HEK293 (cell line): ENCODE data around the gene PRSS22.

ENCODE experiments used
- CTCF ChIA-PET: fragments of 350-600 bp; formaldehyde crosslinking; extraction: SDS; loops from one replicate; lab custom pipeline; 2021; ENCODE audit warnings: antibody characterized with exemption; lab: Yijun Ruan, JAX
- POLR2A ChIA-PET: fragments of 300-600 bp; formaldehyde crosslinking; extraction: SDS; loops from one replicate; lab custom pipeline; 2020; ENCODE audit warnings: antibody characterized with exemption, inconsistent platforms; lab: Yijun Ruan, JAX
- H3K27ac ChIP-seq: fragments of 200-500 bp; sonication (Bioruptor generic); 2 replicates; pipeline ENCODE4 v1.5.1; 2014; ENCODE audit warnings: low read depth, low read length, control low read depth, inconsistent platforms; ENCODE audit errors: extremely low read depth
- H3K36me3 ChIP-seq, 2 experiments: fragments of 200-500 bp in 1 of 2; sonication (Bioruptor generic) in 1 of 2; 1 replicate in 1 of 2; 2 replicates in 1 of 2; pipeline ENCODE4 v1.5.1; 2014 to 2017; ENCODE audit warnings: inconsistent platforms in 2 of 2, low read length in 2 of 2; ENCODE audit not compliant: control insufficient read depth in 2 of 2, insufficient read depth in 1 of 2
- H3K4me1 ChIP-seq: fragments of 200-500 bp; sonication (Bioruptor generic); 2 replicates; pipeline ENCODE4 v1.5.1; 2014; ENCODE audit warnings: mild to moderate bottlenecking, low read length, inconsistent platforms; ENCODE audit not compliant: control insufficient read depth, insufficient read depth
- H3K4me3 ChIP-seq: 2 replicates; pipeline ENCODE4 v1.5.1; 2011; ENCODE audit warnings: low read depth, mild to moderate bottlenecking, control low read depth, low read length, moderate library complexity
- H3K9me3 ChIP-seq: fragments of 200-500 bp; sonication (Bioruptor generic); 2 replicates; pipeline ENCODE4 v1.5.1; 2014; ENCODE audit warnings: low read depth, low read length, inconsistent platforms; ENCODE audit not compliant: control insufficient read depth, insufficient read depth
- BCL11A ChIP-seq: fragments of 450-650 bp; formaldehyde crosslinking; IDR thresholded peaks from 2 replicates; pipeline ENCODE4 v1.5.1; 2016; ENCODE audit warnings: low read depth, missing biosample characterization, missing genetic modification characterization
- GLIS2 ChIP-seq: fragments of 450-650 bp; formaldehyde crosslinking; IDR thresholded peaks from 2 replicates; pipeline ENCODE4 v1.5.1; 2016; ENCODE audit warnings: missing biosample characterization, missing genetic modification characterization
- KLF9 ChIP-seq: fragments of 450-650 bp; formaldehyde crosslinking; IDR thresholded peaks from 2 replicates; pipeline ENCODE4 v1.5.1; 2016; ENCODE audit warnings: missing biosample characterization, missing genetic modification characterization, low read depth
- SCRT2 ChIP-seq: fragments of 450-650 bp; formaldehyde crosslinking; IDR thresholded peaks from 2 replicates; pipeline ENCODE4 v1.5.1; 2016; ENCODE audit warnings: missing biosample characterization, missing genetic modification characterization
- SP2 ChIP-seq: fragments of 450-650 bp; formaldehyde crosslinking; IDR thresholded peaks from 2 replicates; pipeline ENCODE4 v1.5.1; 2016; ENCODE audit warnings: missing biosample characterization, missing genetic modification characterization
- ZBTB48 ChIP-seq: fragments of 450-650 bp; formaldehyde crosslinking; IDR thresholded peaks from 2 replicates; pipeline ENCODE4 v1.5.1; 2016; ENCODE audit warnings: missing biosample characterization, missing genetic modification characterization
- ZFP3 ChIP-seq: fragments of 450-650 bp; formaldehyde crosslinking; IDR thresholded peaks from 2 replicates; pipeline ENCODE4 v1.5.1; 2016; ENCODE audit warnings: low read depth, missing biosample characterization, missing genetic modification characterization
- ZFP41 ChIP-seq: fragments of 450-650 bp; formaldehyde crosslinking; IDR thresholded peaks from 2 replicates; pipeline ENCODE4 v1.5.1; 2016; ENCODE audit warnings: missing biosample characterization, missing genetic modification characterization, borderline replicate concordance
- ZNF146 ChIP-seq: fragments of 450-650 bp; formaldehyde crosslinking; IDR thresholded peaks from 2 replicates; pipeline ENCODE4 v1.5.1; 2016; ENCODE audit warnings: missing biosample characterization, missing genetic modification characterization
- ZNF175 ChIP-seq: fragments of 450-650 bp; formaldehyde crosslinking; IDR thresholded peaks from 2 replicates; pipeline ENCODE4 v1.5.1; 2016; ENCODE audit warnings: missing biosample characterization, missing genetic modification characterization
- ZNF274 ChIP-seq, 2 experiments: fragments of 200-500 bp in 1 of 2; fragments of 450-650 bp in 1 of 2; sonication (Bioruptor generic) in 1 of 2; formaldehyde crosslinking in 1 of 2; IDR thresholded peaks; 2 replicates each; pipeline versions ENCODE4 v1.5.1 to v1.6.1; 2014 to 2016; ENCODE audit warnings: borderline replicate concordance in 1 of 2, inconsistent platforms in 1 of 2, low read length in 1 of 2, missing biosample characterization in 1 of 2, missing genetic modification characterization in 1 of 2
- ZNF335 ChIP-seq: fragments of 450-650 bp; formaldehyde crosslinking; conservative IDR thresholded peaks from 2 replicates; pipeline ENCODE4 v1.5.1; 2016; ENCODE audit warnings: missing biosample characterization, missing genetic modification characterization
- ZNF341 ChIP-seq: fragments of 450-650 bp; formaldehyde crosslinking; IDR thresholded peaks from 2 replicates; pipeline ENCODE4; 2016; ENCODE audit warnings: low read depth, missing biosample characterization, missing genetic modification characterization
- ZNF473 ChIP-seq: fragments of 450-650 bp; formaldehyde crosslinking; IDR thresholded peaks from 2 replicates; pipeline ENCODE4 v1.5.1; 2017; ENCODE audit warnings: missing biosample characterization, missing genetic modification characterization
- ZNF660 ChIP-seq: fragments of 450-650 bp; IDR thresholded peaks from 2 replicates; pipeline ENCODE4 v1.5.1; 2018; ENCODE audit warnings: missing biosample characterization, mild to moderate bottlenecking, missing genetic modification characterization
- ZNF747 ChIP-seq: fragments of 450-650 bp; formaldehyde crosslinking; IDR thresholded peaks from 2 replicates; pipeline ENCODE4 v1.5.1; 2016; ENCODE audit warnings: missing biosample characterization, missing genetic modification characterization
- ZNF777 ChIP-seq: fragments of 450-650 bp; formaldehyde crosslinking; IDR thresholded peaks from 2 replicates; pipeline ENCODE4 v1.5.1; 2017; ENCODE audit warnings: missing biosample characterization, missing genetic modification characterization, borderline replicate concordance
- ZNF785 ChIP-seq: fragments of 450-650 bp; formaldehyde crosslinking; IDR thresholded peaks from 2 replicates; pipeline ENCODE4 v1.5.1; 2016; ENCODE audit warnings: missing biosample characterization, missing genetic modification characterization
- ZNF843 ChIP-seq: fragments of 450-650 bp; formaldehyde crosslinking; IDR thresholded peaks from 2 replicates; pipeline ENCODE4 v1.5.1; 2016; ENCODE audit warnings: missing biosample characterization, missing genetic modification characterization
- ZXDB ChIP-seq: fragments of 450-650 bp; formaldehyde crosslinking; IDR thresholded peaks from 2 replicates; pipeline ENCODE4 v1.5.1; 2016; ENCODE audit warnings: missing biosample characterization, missing genetic modification characterization
- TF ChIP-seq, protein P1 (sequence below): fragments of 450-650 bp; formaldehyde crosslinking; IDR thresholded peaks from 2 replicates; pipeline ENCODE4 v1.5.1; 2017; ENCODE audit warnings: missing biosample characterization, missing genetic modification characterization
- TF ChIP-seq, protein P2 (sequence below): fragments of 450-650 bp; formaldehyde crosslinking; IDR thresholded peaks from 2 replicates; pipeline ENCODE4 v1.5.1; 2016; ENCODE audit warnings: missing biosample characterization, missing genetic modification characterization
- TF ChIP-seq, protein P3 (sequence below): fragments of 450-650 bp; formaldehyde crosslinking; IDR thresholded peaks from 2 replicates; pipeline ENCODE4 v1.5.1; 2016; ENCODE audit warnings: missing biosample characterization, missing genetic modification characterization
- TF ChIP-seq, protein P4 (sequence below): fragments of 450-650 bp; formaldehyde crosslinking; IDR thresholded peaks from 2 replicates; pipeline ENCODE4 v1.5.1; 2016; ENCODE audit warnings: missing biosample characterization, missing genetic modification characterization

PRSS22 gene

DNA sequence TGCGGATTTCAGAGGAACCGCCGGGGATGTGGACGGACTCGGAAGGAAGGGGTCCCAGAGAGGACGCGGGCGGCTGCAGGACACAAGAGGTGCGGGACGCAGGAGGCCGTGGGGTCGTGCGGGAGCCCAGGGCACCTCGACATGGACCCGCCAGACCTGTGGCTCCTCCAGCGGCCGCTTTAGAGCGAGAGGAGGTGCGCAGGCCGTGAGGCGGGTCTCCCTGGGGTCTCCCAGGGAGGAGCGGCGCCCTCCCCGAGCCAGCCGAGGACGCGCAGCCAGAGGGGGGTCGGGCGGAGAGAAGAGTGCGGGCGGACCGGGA is 46.9 kb upstream of the PRSS22 start (continued):
- no peak for TF ChIP-seq SP2
- TF ChIP-seq, protein P1, sequence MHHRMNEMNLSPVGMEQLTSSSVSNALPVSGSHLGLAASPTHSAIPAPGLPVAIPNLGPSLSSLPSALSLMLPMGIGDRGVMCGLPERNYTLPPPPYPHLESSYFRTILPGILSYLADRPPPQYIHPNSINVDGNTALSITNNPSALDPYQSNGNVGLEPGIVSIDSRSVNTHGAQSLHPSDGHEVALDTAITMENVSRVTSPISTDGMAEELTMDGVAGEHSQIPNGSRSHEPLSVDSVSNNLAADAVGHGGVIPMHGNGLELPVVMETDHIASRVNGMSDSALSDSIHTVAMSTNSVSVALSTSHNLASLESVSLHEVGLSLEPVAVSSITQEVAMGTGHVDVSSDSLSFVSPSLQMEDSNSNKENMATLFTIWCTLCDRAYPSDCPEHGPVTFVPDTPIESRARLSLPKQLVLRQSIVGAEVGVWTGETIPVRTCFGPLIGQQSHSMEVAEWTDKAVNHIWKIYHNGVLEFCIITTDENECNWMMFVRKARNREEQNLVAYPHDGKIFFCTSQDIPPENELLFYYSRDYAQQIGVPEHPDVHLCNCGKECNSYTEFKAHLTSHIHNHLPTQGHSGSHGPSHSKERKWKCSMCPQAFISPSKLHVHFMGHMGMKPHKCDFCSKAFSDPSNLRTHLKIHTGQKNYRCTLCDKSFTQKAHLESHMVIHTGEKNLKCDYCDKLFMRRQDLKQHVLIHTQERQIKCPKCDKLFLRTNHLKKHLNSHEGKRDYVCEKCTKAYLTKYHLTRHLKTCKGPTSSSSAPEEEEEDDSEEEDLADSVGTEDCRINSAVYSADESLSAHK (tag by site-specific recombination), result 0 out of 2 replicates have a peak, but pooled peaks have one; percentile 6
- TF ChIP-seq GLIS2 (tag by site-specific recombination), result peak; percentile 79
- TF ChIP-seq ZNF473 (tag by site-specific recombination), result no peak
- TF ChIP-seq ZBTB48, result peak; percentile 71
- TF ChIP-seq SCRT2 (tag by site-specific recombination), result peak; percentile 95
- TF ChIP-seq ZNF341, result peak; percentile 56

DNA sequence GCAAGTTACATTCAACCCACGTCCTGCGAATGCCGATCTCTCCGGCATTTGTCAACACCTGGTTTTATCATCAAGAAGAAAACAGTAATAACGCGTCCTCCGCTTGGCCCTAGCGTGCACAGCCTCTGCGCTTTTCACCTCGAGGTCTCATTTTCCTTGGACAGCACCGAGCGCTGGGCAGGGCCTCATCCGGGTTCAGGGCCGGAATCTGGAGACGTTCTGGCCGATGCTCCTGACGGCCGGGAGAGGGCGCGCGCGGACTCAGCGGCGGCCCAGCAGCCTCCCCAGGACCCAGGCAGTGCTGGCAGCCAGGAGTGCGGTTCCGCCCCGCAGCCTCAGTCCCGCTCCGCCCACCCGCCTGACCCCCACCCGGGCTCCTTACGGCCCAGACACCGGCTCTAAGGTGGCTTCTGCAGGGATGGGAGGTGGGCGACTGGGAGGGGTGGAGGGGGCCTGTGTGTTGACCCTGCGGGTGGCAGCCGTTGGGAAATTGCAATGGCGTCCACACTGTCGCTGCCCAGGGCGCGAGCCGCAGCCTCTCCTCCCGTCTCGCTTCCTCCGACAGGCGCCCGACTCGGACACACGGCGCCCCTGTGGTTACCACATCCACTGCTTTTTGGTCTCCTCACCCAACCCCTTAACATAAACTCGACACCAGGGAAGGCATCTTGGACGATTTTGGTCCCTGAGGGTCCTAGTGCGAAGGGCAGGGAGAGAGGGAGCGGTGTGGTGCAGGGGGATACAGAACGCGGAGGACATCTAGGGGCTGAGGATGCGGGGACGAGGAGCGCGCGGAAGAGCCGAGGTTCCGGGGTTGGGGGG is 46.3 kb upstream of the PRSS22 start:
- Histone ChIP-seq H3K9me3 (no peaks in the 10 kb centered on the region), H3K4me1 (peaks cover 3% of the 10 kb centered on the region; the same call in 1 of the 2 replicates), H3K27ac (peak overlapping the region; percentile 71; the same call in 1 of the 2 replicates), H3K36me3 (peaks cover 0 to 3% of the 10 kb centered on the region in 2 experiments; a peak in 1 of 3 replicates), H3K4me3 (peak overlapping the region; percentile 66)
- ChIA-PET POLR2A (interaction anchor here (2.3 kb wide), 1 partner anchor 21 kb away, joined by 12 read pairs; the partner anchor contains the start of gene FLYWCH2), CTCF (interaction anchor here (0.6 to 2.1 kb wide), 5 partner anchors 15 to 78 kb away, joined by 3 to 9 read pairs (median 6); partner anchors contain the start of gene FLYWCH2)
- TF ChIP-seq SP2 (peak; percentile 70), ZNF175 (no peak), ZNF660 (tag by site-specific recombination) (0 out of 2 replicates have a peak, but pooled peaks have one; percentile 70), ZNF473 (tag by site-specific recombination) (no peak), ZNF777 (tag by site-specific recombination) (peak; percentile 52; the same call in 1 of the 2 replicates), ZNF843 (tag by site-specific recombination) (no peak), ZNF335 (tag by site-specific recombination) (peak; percentile 98), ZNF785 (tag by site-specific recombination) (0 out of 2 replicates have a peak, but pooled peaks have one; percentile 4), ZFP3 (peak; percentile 57; the same call in 1 of the 2 replicates), KLF9 (tag by site-specific recombination) (peak; percentile 86), ZNF274 (IDR thresholded peaks at IDR 0.05; ENCODE audit: low read length) (no peak), ZNF274 (tag by site-specific recombination; IDR thresholded peaks at IDR 0.05; ENCODE audit: borderline replicate concordance) (no peak), ZFP41 (tag by site-specific recombination) (no peak), ZXDB (peak; percentile 54), BCL11A (tag by site-specific recombination) (no peak), ZNF341 (peak; percentile 98), ZNF146 (tag by site-specific recombination) (no peak), ZNF747 (tag by site-specific recombination) (no peak)
- TF ChIP-seq, protein P2, sequence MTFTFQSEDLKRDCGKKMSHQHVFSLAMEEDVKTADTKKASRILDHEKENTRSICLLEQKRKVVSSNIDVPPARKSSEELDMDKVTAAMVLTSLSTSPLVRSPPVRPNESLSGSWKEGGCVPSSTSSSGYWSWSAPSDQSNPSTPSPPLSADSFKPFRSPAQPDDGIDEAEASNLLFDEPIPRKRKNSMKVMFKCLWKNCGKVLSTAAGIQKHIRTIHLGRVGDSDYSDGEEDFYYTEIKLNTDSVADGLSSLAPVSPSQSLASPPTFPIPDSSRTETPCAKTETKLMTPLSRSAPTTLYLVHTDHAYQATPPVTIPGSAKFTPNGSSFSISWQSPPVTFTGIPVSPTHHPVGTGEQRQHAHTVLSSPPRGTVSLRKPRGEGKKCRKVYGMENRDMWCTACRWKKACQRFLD (tag by site-specific recombination), result no peak
- TF ChIP-seq, protein P3, sequence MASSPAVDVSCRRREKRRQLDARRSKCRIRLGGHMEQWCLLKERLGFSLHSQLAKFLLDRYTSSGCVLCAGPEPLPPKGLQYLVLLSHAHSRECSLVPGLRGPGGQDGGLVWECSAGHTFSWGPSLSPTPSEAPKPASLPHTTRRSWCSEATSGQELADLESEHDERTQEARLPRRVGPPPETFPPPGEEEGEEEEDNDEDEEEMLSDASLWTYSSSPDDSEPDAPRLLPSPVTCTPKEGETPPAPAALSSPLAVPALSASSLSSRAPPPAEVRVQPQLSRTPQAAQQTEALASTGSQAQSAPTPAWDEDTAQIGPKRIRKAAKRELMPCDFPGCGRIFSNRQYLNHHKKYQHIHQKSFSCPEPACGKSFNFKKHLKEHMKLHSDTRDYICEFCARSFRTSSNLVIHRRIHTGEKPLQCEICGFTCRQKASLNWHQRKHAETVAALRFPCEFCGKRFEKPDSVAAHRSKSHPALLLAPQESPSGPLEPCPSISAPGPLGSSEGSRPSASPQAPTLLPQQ (tag by site-specific recombination), result 0 out of 2 replicates have a peak, but pooled peaks have one; percentile 37
- TF ChIP-seq, protein P4, sequence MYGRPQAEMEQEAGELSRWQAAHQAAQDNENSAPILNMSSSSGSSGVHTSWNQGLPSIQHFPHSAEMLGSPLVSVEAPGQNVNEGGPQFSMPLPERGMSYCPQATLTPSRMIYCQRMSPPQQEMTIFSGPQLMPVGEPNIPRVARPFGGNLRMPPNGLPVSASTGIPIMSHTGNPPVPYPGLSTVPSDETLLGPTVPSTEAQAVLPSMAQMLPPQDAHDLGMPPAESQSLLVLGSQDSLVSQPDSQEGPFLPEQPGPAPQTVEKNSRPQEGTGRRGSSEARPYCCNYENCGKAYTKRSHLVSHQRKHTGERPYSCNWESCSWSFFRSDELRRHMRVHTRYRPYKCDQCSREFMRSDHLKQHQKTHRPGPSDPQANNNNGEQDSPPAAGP (tag by site-specific recombination), result peak; percentile 33; the same call in 1 of the 2 replicates
- TF ChIP-seq, protein P1 (tag by site-specific recombination), result 0 out of 2 replicates have a peak, but pooled peaks have one; percentile 9
